HepG2 (cell line): ENCODE results near the gene VGLL4.

Experiments
- ELF1 ChIP-seq: sonication (generic); formaldehyde crosslinking; IDR thresholded peaks from 2 replicates; pipeline ENCODE4 v1.4.0; 2020; ENCODE audit warnings: missing genetic modification reagents
- NFRKB ChIP-seq: fragments of 450-650 bp; IDR thresholded peaks from 2 replicates; pipeline ENCODE4 v1.6.1; 2017
- POLR2A ChIP-seq, 2 experiments: IDR thresholded peaks; 2 replicates each; pipeline ENCODE4 v1.6.1; 2011; ENCODE audit warnings: low read depth in 2 of 2, low read length in 2 of 2, mild to moderate bottlenecking in 1 of 2, moderate library complexity in 1 of 2; ENCODE audit not compliant: insufficient read depth in 1 of 2
- ZFP1 ChIP-seq: IDR thresholded peaks from 2 replicates; pipeline ENCODE4 v1.6.1; 2016
- TF ChIP-seq, protein P1 (sequence below): sonication (generic); formaldehyde crosslinking; IDR thresholded peaks from 2 replicates; pipeline ENCODE4 v1.5.0; 2020; ENCODE audit warnings: mild to moderate bottlenecking, missing genetic modification reagents, moderate library complexity

DNA sequence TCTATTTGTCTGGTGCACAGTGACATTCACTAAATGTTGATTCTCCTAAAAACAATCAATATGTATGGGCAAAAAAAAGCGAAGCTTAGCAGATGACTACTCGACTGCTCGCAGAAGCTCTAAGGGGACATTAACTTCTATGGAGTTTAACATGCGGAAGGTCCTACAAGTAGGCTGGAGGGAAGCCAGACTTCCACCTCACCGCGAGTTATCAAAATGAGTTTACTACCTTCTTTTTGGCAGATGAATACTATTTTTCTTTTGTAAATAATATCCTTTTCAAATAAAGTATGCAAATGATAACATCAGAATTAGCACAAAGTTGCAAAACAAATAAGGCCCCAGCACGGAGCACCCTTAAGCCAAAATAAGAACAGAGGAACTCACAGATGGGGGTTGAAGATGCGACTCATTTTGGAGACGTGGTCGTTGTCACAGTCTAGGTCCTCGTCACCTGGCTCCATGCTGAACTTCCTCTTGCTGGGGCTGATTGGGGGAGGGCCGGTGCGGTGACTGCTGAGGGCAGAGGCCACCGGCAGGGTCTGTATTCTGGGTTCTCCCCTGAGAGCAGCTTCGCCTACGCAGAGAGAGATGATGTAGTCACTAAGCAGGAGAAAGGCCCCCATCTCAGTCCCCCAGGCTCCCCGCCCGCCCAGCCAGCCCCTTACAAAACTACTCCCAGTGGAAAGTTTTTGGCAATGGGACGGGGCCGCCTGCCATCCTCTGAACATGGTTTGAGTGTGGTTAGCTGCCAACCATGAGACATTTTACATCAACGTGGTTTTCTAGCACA, 42.1 kb downstream of the VGLL4 start:
- TF ChIP-seq ZFP1: no peak
- no peak for TF ChIP-seq NFRKB
- TF ChIP-seq POLR2A (IDR thresholded peaks at IDR 0.05; ENCODE audit: insufficient read depth in 1 of 2, low read depth in 2 of 2, low read length in 2 of 2): no peak
- no peak for TF ChIP-seq ELF1 (CRISPR knock-in tag)
- TF ChIP-seq, protein P1, sequence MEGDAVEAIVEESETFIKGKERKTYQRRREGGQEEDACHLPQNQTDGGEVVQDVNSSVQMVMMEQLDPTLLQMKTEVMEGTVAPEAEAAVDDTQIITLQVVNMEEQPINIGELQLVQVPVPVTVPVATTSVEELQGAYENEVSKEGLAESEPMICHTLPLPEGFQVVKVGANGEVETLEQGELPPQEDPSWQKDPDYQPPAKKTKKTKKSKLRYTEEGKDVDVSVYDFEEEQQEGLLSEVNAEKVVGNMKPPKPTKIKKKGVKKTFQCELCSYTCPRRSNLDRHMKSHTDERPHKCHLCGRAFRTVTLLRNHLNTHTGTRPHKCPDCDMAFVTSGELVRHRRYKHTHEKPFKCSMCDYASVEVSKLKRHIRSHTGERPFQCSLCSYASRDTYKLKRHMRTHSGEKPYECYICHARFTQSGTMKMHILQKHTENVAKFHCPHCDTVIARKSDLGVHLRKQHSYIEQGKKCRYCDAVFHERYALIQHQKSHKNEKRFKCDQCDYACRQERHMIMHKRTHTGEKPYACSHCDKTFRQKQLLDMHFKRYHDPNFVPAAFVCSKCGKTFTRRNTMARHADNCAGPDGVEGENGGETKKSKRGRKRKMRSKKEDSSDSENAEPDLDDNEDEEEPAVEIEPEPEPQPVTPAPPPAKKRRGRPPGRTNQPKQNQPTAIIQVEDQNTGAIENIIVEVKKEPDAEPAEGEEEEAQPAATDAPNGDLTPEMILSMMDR: no peak
